Activated CD8-positive, alpha-beta memory T cell treated with anti-CD3 and anti-CD28 coated beads, Interleukin-2, amount 50 U/mL, for 1 hour (primary cell): ENCODE data around the gene SNX11.

Experiments used
- DNase-seq: peaks from one replicate; pipeline ENCODE4 v3.0.0-alpha.2; 2020; ENCODE audit errors: extremely low read depth

SNX11 gene

GRCh38 chr17:48162306-48162934 lies 54.9 kb downstream of the SNX11 start:
- DNase-seq = no peak

DNA sequence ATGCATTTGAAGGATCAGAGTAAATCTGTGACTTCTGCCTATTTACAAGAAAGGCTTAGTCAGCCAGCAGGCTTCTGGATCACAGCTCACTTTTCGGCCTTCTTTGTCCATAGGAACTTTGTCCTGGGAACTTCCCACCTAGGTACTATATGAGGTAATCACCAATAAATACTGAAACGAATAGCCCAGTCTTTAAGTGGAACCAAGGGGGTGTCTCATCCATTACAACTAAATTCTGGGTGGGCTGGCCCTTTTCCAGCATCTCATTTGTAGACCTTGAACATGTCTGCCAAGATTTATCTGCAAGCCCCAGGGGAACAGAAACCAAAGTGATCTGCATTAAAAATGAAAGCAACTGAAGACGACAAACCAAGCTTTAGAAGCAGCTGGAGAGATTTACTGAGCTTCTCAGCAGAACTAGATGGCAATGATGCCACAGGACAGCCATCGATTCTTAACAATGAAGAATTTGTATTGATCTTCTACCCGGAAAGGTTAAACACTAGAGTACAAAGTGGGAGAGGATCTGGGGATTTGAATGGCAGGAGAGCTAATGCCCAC lies 55.5 kb downstream of the SNX11 start:
- DNase-seq = no peak

DNA sequence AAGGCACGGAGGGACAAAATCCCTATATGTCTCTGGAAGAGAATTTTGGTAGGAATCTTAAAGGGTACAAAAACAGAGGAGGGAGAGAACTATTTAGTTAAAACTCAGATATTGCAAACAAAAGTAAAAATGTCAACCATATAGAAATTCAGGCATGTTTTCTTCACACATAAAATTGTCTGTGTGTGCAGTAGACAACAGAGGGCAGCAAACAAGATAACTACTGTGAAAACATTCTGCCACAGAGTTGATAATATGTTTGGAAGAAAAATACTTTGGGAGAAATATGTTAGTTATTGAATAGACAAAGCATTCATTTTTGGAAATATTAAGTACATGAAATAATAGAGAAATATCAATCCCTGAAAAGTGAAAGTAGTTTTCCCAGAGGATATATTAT lies 56.2 kb downstream of the SNX11 start:
- DNase-seq = no peak

DNA sequence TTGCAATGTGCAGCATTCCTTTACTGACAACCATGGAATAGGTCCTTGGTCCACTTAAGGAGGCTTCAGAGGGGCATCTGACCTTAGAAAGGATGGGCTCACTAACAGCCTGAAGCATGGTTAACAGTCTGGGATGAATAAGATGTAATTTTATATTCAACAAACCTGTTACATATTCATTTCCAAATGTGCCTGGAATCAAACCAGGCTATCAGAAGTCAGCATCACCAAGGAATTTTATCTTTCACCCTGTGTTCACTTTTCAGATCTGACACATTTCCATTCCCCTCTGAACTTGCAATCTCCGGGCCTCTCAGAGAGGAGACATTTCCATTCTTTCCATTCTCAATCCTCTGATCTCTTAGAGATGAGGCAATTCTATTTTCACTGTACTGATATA lies 62.4 kb downstream of the SNX11 start:
- DNase-seq = no peak
